Activated CD8-positive, alpha-beta T cell treated with anti-CD3 and anti-CD28 coated beads for 36 hours (primary cell): ENCODE results near the gene RASGRF1. TPM values are rescaled to one million over a fixed set of nuclear protein-coding genes. Genes with fewer than 3 reads are reported as not detected.

Experiments used
- ATAC-seq: fragments of 200-7000 bp; cut with Tn5 transposase; one replicate; pipeline ENCODE4 v1.10.0; 2021; ENCODE audit warnings: mild to moderate bottlenecking, moderate library complexity
- CTCF ChIA-PET: fragments of 350-600 bp; sonication (Branson Sonifier 250); formaldehyde crosslinking; loops from one replicate; lab custom pipeline; 2021; ENCODE audit warnings: antibody characterized with exemption; lab: Charles Lee
- POLR2A ChIA-PET: fragments of 350-600 bp; sonication (Branson Sonifier 250); formaldehyde crosslinking; loops from one replicate; lab custom pipeline; 2021; ENCODE audit warnings: antibody characterized with exemption; lab: Charles Lee
- DNase-seq: peaks from one replicate; pipeline ENCODE4 v3.0.0-alpha.2; 2020
- H3K27ac Mint-ChIP-seq: one replicate; pipeline ENCODE4 v1.8.0; 2021; ENCODE audit warnings: mild to moderate bottlenecking, mixed read lengths
- H3K27me3 Mint-ChIP-seq: one replicate; pipeline ENCODE4 v1.8.0; 2021; ENCODE audit warnings: mixed read lengths
- H3K36me3 Mint-ChIP-seq: one replicate; pipeline ENCODE4 v1.8.0; 2021; ENCODE audit warnings: low read depth, mixed read lengths
- H3K4me1 Mint-ChIP-seq: one replicate; pipeline ENCODE4 v1.8.0; 2021; ENCODE audit warnings: low read depth, mixed read lengths
- H3K4me3 Mint-ChIP-seq: one replicate; pipeline ENCODE4 v1.8.0; 2021; ENCODE audit warnings: mild to moderate bottlenecking, moderate library complexity, mixed read lengths
- H3K9me3 Mint-ChIP-seq: one replicate; pipeline ENCODE4 v1.8.0; 2021; ENCODE audit warnings: mixed read lengths
- intact Hi-C: fragments of 100-400 bp; cut with micrococcal nuclease; formaldehyde crosslinking; loops from one replicate; pipeline ENCODE4 v1.10.0; 2022
- total RNA-seq, 2 experiments: library from RNA; stranded (reverse); gene quantifications; one replicate each; pipeline ENCODE4 v1.2.3, GENCODE V29; 2021
- TF ChIP-seq, protein P1 (sequence below): fragments of 200-600 bp; IDR thresholded peaks from one replicate; pipeline ENCODE4 v1.8.0; 2022; ENCODE audit warnings: antibody characterized with exemption, mild to moderate bottlenecking

The RASGRF1 gene
- total RNA-seq, 2 experiments from 2014 or later, result not detected

- Mint-ChIP-seq H3K27me3 (peaks cover 44% of the 10 kb centered on the region), H3K4me3 (no peak overlapping the region), H3K9me3 (no peaks in the 10 kb centered on the region), H3K36me3 (no peaks in the 10 kb centered on the region), H3K27ac (no peak overlapping the region), H3K4me1 (peaks cover 2% of the 10 kb centered on the region)
- ATAC-seq (no peak), DNase-seq (no peak)
- ChIA-PET POLR2A (no interaction called here), CTCF (no interaction called here)
- intact Hi-C loops, result no loop called here
- TF ChIP-seq, protein P1, sequence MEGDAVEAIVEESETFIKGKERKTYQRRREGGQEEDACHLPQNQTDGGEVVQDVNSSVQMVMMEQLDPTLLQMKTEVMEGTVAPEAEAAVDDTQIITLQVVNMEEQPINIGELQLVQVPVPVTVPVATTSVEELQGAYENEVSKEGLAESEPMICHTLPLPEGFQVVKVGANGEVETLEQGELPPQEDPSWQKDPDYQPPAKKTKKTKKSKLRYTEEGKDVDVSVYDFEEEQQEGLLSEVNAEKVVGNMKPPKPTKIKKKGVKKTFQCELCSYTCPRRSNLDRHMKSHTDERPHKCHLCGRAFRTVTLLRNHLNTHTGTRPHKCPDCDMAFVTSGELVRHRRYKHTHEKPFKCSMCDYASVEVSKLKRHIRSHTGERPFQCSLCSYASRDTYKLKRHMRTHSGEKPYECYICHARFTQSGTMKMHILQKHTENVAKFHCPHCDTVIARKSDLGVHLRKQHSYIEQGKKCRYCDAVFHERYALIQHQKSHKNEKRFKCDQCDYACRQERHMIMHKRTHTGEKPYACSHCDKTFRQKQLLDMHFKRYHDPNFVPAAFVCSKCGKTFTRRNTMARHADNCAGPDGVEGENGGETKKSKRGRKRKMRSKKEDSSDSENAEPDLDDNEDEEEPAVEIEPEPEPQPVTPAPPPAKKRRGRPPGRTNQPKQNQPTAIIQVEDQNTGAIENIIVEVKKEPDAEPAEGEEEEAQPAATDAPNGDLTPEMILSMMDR, result no peak
These were observed 11.4 kb upstream of the RASGRF1 start for GRCh38 chr15:79101866-79102581.

- no peak overlapping the region for H3K4me3 Mint-ChIP-seq
- no peak for ATAC-seq
- DNase-seq, result no peak
- no peaks in the 10 kb centered on the region for H3K4me1 Mint-ChIP-seq
- ChIA-PET POLR2A (no interaction called here), CTCF (interaction anchor here (2.0 kb wide), 1 partner anchor 85 kb away, joined by 5 read pairs; no protein-coding TSS in a partner anchor)
- TF ChIP-seq, protein P1, result no peak
- intact Hi-C loops, result no loop called here
- H3K27ac Mint-ChIP-seq, result no peak overlapping the region
- no peaks in the 10 kb centered on the region for H3K9me3 Mint-ChIP-seq
- no peaks in the 10 kb centered on the region for H3K36me3 Mint-ChIP-seq
- H3K27me3 Mint-ChIP-seq, result peaks cover 36% of the 10 kb centered on the region
These were observed 9.1 kb upstream of the RASGRF1 start for GRCh38 chr15:79099692-79100091.

DNA sequence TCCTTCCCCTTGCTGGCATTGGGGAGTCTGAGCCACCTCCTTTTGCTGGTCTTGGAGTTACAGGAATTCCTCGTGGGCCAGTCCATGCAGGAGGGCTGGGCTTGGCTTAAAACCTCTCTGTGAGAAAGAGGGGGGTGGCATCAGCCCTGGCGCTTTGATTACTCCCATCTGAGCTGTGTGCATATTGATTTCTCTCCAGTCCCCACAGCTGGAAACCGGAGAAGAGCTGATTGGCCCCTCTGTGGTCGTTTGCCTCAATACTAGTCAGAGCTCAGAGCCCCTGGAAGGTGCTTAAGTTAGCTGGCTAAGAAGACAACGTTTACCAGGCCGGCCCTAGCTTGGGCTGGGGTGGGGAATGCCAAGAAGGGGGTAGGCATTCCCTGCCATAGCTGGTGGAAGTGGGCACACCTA, 4.0 kb upstream of the RASGRF1 start:
- POLR2A ChIA-PET, result interaction anchor here (1.0 kb wide), 1 partner anchor 66 kb away, joined by 3 read pairs; no protein-coding TSS in a partner anchor
- Mint-ChIP-seq H3K27me3 (peaks cover 45% of the 10 kb centered on the region), H3K4me1 (peaks cover 11% of the 10 kb centered on the region), H3K27ac (no peak overlapping the region), H3K9me3 (no peaks in the 10 kb centered on the region), H3K36me3 (no peaks in the 10 kb centered on the region), H3K4me3 (no peak overlapping the region)
- intact Hi-C loops, result no loop called here
- DNase-seq (no peak), ATAC-seq (no peak)
- TF ChIP-seq, protein P1, result no peak
- CTCF ChIA-PET, result interaction anchor here (0.8 kb wide), 1 partner anchor 90 kb away, joined by 3 read pairs; no protein-coding TSS in a partner anchor

GRCh38 chr15:79093352-79093935, 2.9 kb upstream of the RASGRF1 start:
- ATAC-seq (no peak), DNase-seq (no peak)
- intact Hi-C loops, result no loop called here
- H3K4me3 Mint-ChIP-seq, result no peak overlapping the region
- peaks cover 50% of the 10 kb centered on the region for H3K27me3 Mint-ChIP-seq
- no peaks in the 10 kb centered on the region for H3K36me3 Mint-ChIP-seq
- ChIA-PET CTCF (interaction anchor here (1.2 kb wide), 1 partner anchor 91 kb away, joined by 5 read pairs; no protein-coding TSS in a partner anchor), POLR2A (no interaction called here)
- no peaks in the 10 kb centered on the region for H3K9me3 Mint-ChIP-seq
- peaks cover 11% of the 10 kb centered on the region for H3K4me1 Mint-ChIP-seq
- TF ChIP-seq, protein P1, result no peak
- no peak overlapping the region for H3K27ac Mint-ChIP-seq

GRCh38 chr15:79092382-79092781, 1.8 kb upstream of the RASGRF1 start:
- intact Hi-C loops, result no loop called here
- Mint-ChIP-seq H3K4me1 (peaks cover 11% of the 10 kb centered on the region), H3K36me3 (no peaks in the 10 kb centered on the region), H3K27ac (no peak overlapping the region), H3K9me3 (no peaks in the 10 kb centered on the region), H3K27me3 (peaks cover 55% of the 10 kb centered on the region), H3K4me3 (no peak overlapping the region)
- no peak for ATAC-seq
- DNase-seq, result no peak
- POLR2A ChIA-PET, result no interaction called here
- TF ChIP-seq, protein P1, result no peak
- CTCF ChIA-PET, result no interaction called here
